ENCODE results near the gene ANKH.

DNA sequence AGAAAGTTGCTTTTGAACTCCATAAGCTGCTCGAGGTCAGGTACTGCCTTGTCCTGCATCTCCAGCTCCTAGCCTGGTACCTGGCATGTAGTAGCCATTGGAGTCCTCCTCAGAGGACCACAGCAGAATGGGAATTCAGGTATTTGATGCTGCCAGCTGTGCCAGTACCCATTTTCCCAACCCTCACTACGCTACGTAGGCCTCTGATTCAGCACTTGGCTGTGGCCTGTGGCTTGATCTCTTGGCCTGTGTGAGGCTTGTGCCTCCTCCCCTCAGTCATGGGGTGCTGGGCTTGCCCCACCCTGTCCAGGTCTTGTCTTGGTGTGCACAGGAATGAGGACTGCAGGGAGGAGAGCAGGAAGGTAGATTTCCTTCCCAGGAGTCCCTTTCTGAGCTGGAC lies 195.3 kb downstream of the ANKH start:
- TF ChIP-seq GATA2 (IDR thresholded peaks at IDR 0.05; ENCODE audit: low read depth, low read length) (no peak), GATA3 (IDR thresholded peaks at IDR 0.05; ENCODE audit: low read depth, low read length) (no peak)
